Endodermal cell (in vitro differentiated cells): ENCODE results near the gene PROSER1. TPM values are rescaled to one million over a fixed set of nuclear protein-coding genes. Genes with fewer than 3 reads are reported as not detected.

Source experiments
- DNase-seq: peaks from one replicate; pipeline ENCODE4 v3.0.0-alpha.2; 2017
- H3K27ac ChIP-seq: 2 replicates; pipeline ENCODE4 v1.5.1; 2013; ENCODE audit warnings: mild to moderate bottlenecking, low read depth, low read length, moderate library complexity
- H3K27me3 ChIP-seq: 2 replicates; pipeline ENCODE4 v1.6.1; 2013; ENCODE audit warnings: mild to moderate bottlenecking, low read length, moderate library complexity; ENCODE audit not compliant: insufficient read depth, control insufficient read depth, poor library complexity, severe bottlenecking
- H3K36me3 ChIP-seq: 2 replicates; pipeline ENCODE4 v1.7.0; 2013; ENCODE audit warnings: mild to moderate bottlenecking, low read length, moderate library complexity; ENCODE audit not compliant: control insufficient read depth, insufficient read depth
- H3K4me1 ChIP-seq: one replicate; pipeline ENCODE4 v1.7.0; 2013; ENCODE audit warnings: low read length; ENCODE audit not compliant: control insufficient read depth, insufficient read depth
- H3K4me3 ChIP-seq: 2 replicates; pipeline ENCODE4 v1.5.1; 2013; ENCODE audit warnings: mild to moderate bottlenecking, low read length, moderate library complexity
- H3K9ac ChIP-seq: 2 replicates; pipeline ENCODE4 v1.6.1; 2013; ENCODE audit warnings: mild to moderate bottlenecking, low read length, moderate library complexity; ENCODE audit not compliant: poor library complexity, severe bottlenecking; ENCODE audit errors: extremely low read depth
- H3K9me3 ChIP-seq: 2 replicates; pipeline ENCODE4 v1.6.1; 2013; ENCODE audit warnings: mild to moderate bottlenecking, low read length, moderate library complexity; ENCODE audit not compliant: control insufficient read depth
- H3K27ac Mint-ChIP-seq: 2 replicates; pipeline ENCODE4 v1.8.0; 2020; ENCODE audit warnings: mixed read lengths
- H3K27me3 Mint-ChIP-seq: 2 replicates; pipeline ENCODE4 v1.8.0; 2021; ENCODE audit warnings: mild to moderate bottlenecking, mixed read lengths; ENCODE audit not compliant: insufficient read depth
- H3K36me3 Mint-ChIP-seq: 2 replicates; pipeline ENCODE4 v1.8.0; 2020; ENCODE audit warnings: low read depth, mixed read lengths
- H3K4me1 Mint-ChIP-seq: 2 replicates; pipeline ENCODE4 v1.8.0; 2020; ENCODE audit warnings: mixed read lengths
- H3K4me3 Mint-ChIP-seq: 2 replicates; pipeline ENCODE4 v1.8.0; 2020; ENCODE audit warnings: mild to moderate bottlenecking, moderate library complexity, mixed read lengths
- H3K9me3 Mint-ChIP-seq: 2 replicates; pipeline ENCODE4 v1.8.0; 2020; ENCODE audit warnings: mild to moderate bottlenecking, mixed read lengths
- WGBS, 2 experiments: methylation state at CpG; one replicate each; pipeline versions ENCODE4 v1.1.5 to v1.1.7; 2013; ENCODE audit warnings: missing lambda C conversion rate in 2 of 2, mixed read lengths in 1 of 2; ENCODE audit not compliant: insufficient coverage in 1 of 2, insufficient read length in 1 of 2; 5-methylcytosine and 5-hydroxymethylcytosine counted together
- total RNA-seq, 2 donors: library from RNA; stranded (reverse); fragmentation: NEBNext Ultra II Directional in 1 of 2; extraction: Animal tissue kit (Norgen Biotek cat#: 25700) in 1 of 2; gene quantifications; 2 replicates in 1 of 2; 3 replicates in 1 of 2; pipeline ENCODE4 v1.2.1, GENCODE V29; 2021
- TF ChIP-seq, protein P1 (sequence below): fragments of 200-600 bp; sonication (generic); conservative IDR thresholded peaks from 2 replicates; pipeline ENCODE4 v1.5.0; 2021; ENCODE audit warnings: antibody characterized with exemption, mild to moderate bottlenecking

Gene PROSER1
- total RNA-seq, 2 donors from 2014 or later: 54.0 to 62.1 TPM

DNA sequence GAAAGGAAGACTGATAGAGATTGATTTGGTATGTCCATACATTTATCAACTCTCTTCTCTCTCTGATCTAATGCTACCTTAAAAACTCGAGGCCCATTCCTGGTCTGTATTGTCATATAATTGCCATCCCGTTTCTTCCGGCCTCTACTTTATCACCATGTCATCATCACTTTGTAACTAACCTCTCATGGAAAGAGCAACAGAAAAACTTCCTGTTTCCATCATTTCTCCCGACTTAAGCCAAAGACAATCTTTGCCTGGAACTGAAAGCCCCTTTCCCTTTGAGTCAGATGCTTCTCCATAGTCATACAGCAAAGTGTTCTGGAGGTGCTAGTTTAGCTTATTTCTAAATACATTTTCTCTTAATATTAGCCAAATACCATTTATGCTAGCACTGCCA is 44.5 kb downstream of the PROSER1 start:
- no peaks in the 10 kb centered on the region for H3K9me3 ChIP-seq
- H3K36me3 ChIP-seq: no peaks in the 10 kb centered on the region
- Mint-ChIP-seq H3K4me3 (no peak overlapping the region), H3K4me1 (no peaks in the 10 kb centered on the region), H3K36me3 (no peaks in the 10 kb centered on the region), H3K27ac (no peak overlapping the region), H3K27me3 (no peaks in the 10 kb centered on the region), H3K9me3 (no peaks in the 10 kb centered on the region)
- WGBS, 2 experiments: 82 to 86% methylated on average over 4 of the region's 4 CpGs
- no peak overlapping the region for H3K9ac ChIP-seq
- TF ChIP-seq, protein P1, sequence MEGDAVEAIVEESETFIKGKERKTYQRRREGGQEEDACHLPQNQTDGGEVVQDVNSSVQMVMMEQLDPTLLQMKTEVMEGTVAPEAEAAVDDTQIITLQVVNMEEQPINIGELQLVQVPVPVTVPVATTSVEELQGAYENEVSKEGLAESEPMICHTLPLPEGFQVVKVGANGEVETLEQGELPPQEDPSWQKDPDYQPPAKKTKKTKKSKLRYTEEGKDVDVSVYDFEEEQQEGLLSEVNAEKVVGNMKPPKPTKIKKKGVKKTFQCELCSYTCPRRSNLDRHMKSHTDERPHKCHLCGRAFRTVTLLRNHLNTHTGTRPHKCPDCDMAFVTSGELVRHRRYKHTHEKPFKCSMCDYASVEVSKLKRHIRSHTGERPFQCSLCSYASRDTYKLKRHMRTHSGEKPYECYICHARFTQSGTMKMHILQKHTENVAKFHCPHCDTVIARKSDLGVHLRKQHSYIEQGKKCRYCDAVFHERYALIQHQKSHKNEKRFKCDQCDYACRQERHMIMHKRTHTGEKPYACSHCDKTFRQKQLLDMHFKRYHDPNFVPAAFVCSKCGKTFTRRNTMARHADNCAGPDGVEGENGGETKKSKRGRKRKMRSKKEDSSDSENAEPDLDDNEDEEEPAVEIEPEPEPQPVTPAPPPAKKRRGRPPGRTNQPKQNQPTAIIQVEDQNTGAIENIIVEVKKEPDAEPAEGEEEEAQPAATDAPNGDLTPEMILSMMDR: no peak
- DNase-seq: no peak
- H3K27ac ChIP-seq: no peak overlapping the region
- no peaks in the 10 kb centered on the region for H3K4me1 ChIP-seq
- no peak overlapping the region for H3K4me3 ChIP-seq
- peaks cover 11% of the 10 kb centered on the region for H3K27me3 ChIP-seq

GRCh38 chr13:38990693-38991092 is 47.2 kb downstream of the PROSER1 start, which contains the start of gene STOML3:
STOML3 (minus strand) TSS chr13:38990831; CDS start chr13:38990721, 110 bp downstream.
- H3K9me3 ChIP-seq: no peaks in the 10 kb centered on the region
- TF ChIP-seq, protein P1: no peak
- Mint-ChIP-seq H3K9me3 (no peaks in the 10 kb centered on the region), H3K36me3 (no peaks in the 10 kb centered on the region), H3K4me3 (no peak within 1 kb of the TSS), H3K27ac (no peak within 1 kb of the TSS), H3K4me1 (no peaks in the 10 kb centered on the region), H3K27me3 (no peaks in the 10 kb centered on the region)
- H3K9ac ChIP-seq: no peak within 1 kb of the TSS
- H3K4me1 ChIP-seq: no peaks in the 10 kb centered on the region
- peaks cover 11% of the 10 kb centered on the region for H3K27me3 ChIP-seq
- DNase-seq: no peak
- no peak within 1 kb of the TSS for H3K4me3 ChIP-seq
- no peak within 1 kb of the TSS for H3K27ac ChIP-seq
- no peaks in the 10 kb centered on the region for H3K36me3 ChIP-seq

- Histone ChIP-seq H3K4me1 (peaks cover 5% of the 10 kb centered on the region), H3K9ac (no peak overlapping the region), H3K9me3 (peaks cover 11% of the 10 kb centered on the region), H3K27me3 (no peaks in the 10 kb centered on the region), H3K4me3 (no peak overlapping the region), H3K27ac (no peak overlapping the region), H3K36me3 (no peaks in the 10 kb centered on the region)
- Mint-ChIP-seq H3K27me3 (no peaks in the 10 kb centered on the region), H3K4me3 (no peak overlapping the region), H3K9me3 (peaks cover 10% of the 10 kb centered on the region), H3K4me1 (peaks cover 4% of the 10 kb centered on the region), H3K27ac (no peak overlapping the region), H3K36me3 (no peaks in the 10 kb centered on the region)
- WGBS, 2 experiments: 80 to 83% methylated on average over 1 to 2 of the region's 2 CpGs
- DNase-seq: no peak
- TF ChIP-seq, protein P1: no peak
Measured at GRCh38 chr13:38981096-38981495, 56.8 kb downstream of the PROSER1 start.
